SU-DHL-6 (cell line): ENCODE results near the gene CASKIN2.
A peak's percentile ranks its signal among the peaks of the same experiment; 100 is the strongest.

Experiments used
- H2AFZ ChIP-seq: fragments of 200-600 bp; sonication (generic); 2 replicates; pipeline ENCODE4 v1.6.1; 2014; ENCODE audit warnings: low read depth, mild to moderate bottlenecking, moderate library complexity, mixed read lengths, antibody characterized with exemption, low read length; ENCODE audit not compliant: severe bottlenecking
- H3F3A ChIP-seq: fragments of 200-600 bp; shearing (Covaris generic); 2 replicates; pipeline ENCODE4 v1.6.0; 2016; ENCODE audit warnings: antibody characterized with exemption, mild to moderate bottlenecking; ENCODE audit not compliant: insufficient read depth
- H3K27ac ChIP-seq: fragments of 200-600 bp; sonication (generic); 2 replicates; pipeline ENCODE4 v1.5.1; 2016; ENCODE audit warnings: low read depth, mild to moderate bottlenecking, low read length, moderate library complexity, mixed read lengths
- H3K27me3 ChIP-seq: fragments of 200-600 bp; sonication (generic), shearing (Covaris generic); 2 replicates; pipeline ENCODE4 v1.6.0; 2014; ENCODE audit warnings: mild to moderate bottlenecking, low read length
- H3K36me3 ChIP-seq: fragments of 200-600 bp; sonication (generic); 2 replicates; pipeline ENCODE4 v1.6.1; 2014; ENCODE audit warnings: mild to moderate bottlenecking, low read length, mixed read lengths
- H3K4me2 ChIP-seq: fragments of 300-600, 200-600 bp; shearing (Covaris generic), sonication (generic); 2 replicates; pipeline ENCODE4 v1.6.0; 2014; ENCODE audit warnings: low read length, low read depth, mild to moderate bottlenecking; ENCODE audit not compliant: poor library complexity, severe bottlenecking
- H3K4me3 ChIP-seq: fragments of 200-600 bp; sonication (generic); 2 replicates; pipeline ENCODE4 v1.5.1; 2014; ENCODE audit warnings: antibody characterized with exemption, low read length, mild to moderate bottlenecking, mixed read lengths; ENCODE audit not compliant: insufficient read depth, poor library complexity, severe bottlenecking
- H3K79me2 ChIP-seq: fragments of 200-600 bp; sonication (generic); 2 replicates; pipeline ENCODE4 v1.6.1; 2014; ENCODE audit warnings: mild to moderate bottlenecking, low read length, moderate library complexity; ENCODE audit not compliant: insufficient read depth
- H3K9ac ChIP-seq: fragments of 200-600 bp; sonication (generic); 2 replicates; pipeline ENCODE4 v1.7.0; 2014; ENCODE audit warnings: mild to moderate bottlenecking, low read length
- H3K9me2 ChIP-seq: fragments of 200-600 bp; sonication (generic); replicated peaks from 2 replicates; pipeline ENCODE4 v1.6.1; 2014; ENCODE audit warnings: low read length; ENCODE audit not compliant: insufficient read depth
- H3K9me3 ChIP-seq: fragments of 200-600 bp; sonication (generic); 2 replicates; pipeline ENCODE4 v1.6.1; 2014; ENCODE audit warnings: low read length, mixed read lengths; ENCODE audit not compliant: insufficient read depth
- H4K20me1 ChIP-seq: fragments of 200-600 bp; sonication (generic); 2 replicates; pipeline ENCODE4 v1.6.1; 2014; ENCODE audit warnings: low read depth, mild to moderate bottlenecking, antibody characterized with exemption, low read length, moderate library complexity, mixed read lengths
- EZH2phosphoT487 ChIP-seq: fragments of 200-600 bp; sonication (generic), shearing (Covaris generic); conservative IDR thresholded peaks from 2 replicates; pipeline ENCODE4 v1.6.1; 2018; ENCODE audit warnings: mild to moderate bottlenecking, antibody characterized with exemption, low read length, moderate library complexity, mixed read lengths
- TF ChIP-seq, protein P1 (sequence below): fragments of 200-600 bp; sonication (generic); IDR thresholded peaks from one replicate; pipeline ENCODE4 v1.5.1; 2017; ENCODE audit warnings: antibody characterized with exemption, mild to moderate bottlenecking, low read length, moderate library complexity; ENCODE audit not compliant: insufficient read depth, poor library complexity, severe bottlenecking

CASKIN2 gene

DNA sequence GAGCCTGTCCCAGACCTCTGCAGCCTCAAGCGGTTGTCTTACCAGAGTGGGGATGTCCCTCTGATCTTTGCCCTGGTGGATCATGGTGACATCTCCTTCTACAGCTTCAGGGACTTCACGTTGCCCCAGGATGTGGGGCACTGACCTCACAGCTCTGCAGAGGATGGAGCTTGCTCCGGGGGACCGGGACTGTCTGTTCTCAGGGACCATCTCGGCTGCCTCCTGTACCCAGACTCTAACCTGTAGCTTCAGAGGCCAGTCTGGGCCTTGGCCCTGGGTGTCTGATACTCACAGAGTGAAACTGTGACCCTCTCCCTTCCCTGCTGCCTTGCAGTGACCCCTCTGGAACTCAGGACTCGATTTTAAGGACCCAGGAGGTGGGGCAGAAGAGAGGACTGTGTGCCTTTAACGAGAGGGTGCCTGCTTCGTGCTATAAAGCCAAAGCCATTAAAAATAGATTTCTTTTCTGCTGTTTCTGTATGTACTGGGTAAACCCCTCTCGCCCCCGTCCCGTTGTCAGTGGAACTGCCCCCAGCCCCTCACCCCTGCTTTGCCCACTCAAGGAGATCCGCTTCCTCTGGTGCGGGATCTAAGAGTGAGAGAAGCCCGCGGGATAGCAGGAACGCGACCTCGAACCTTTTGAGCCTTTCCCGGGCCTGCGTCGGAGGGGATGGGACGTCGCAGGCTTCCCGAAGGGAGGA, 9.1 kb upstream of the CASKIN2 start:
- peak overlapping the region; percentile 62 for H3K9ac ChIP-seq
- TF ChIP-seq, protein P1, sequence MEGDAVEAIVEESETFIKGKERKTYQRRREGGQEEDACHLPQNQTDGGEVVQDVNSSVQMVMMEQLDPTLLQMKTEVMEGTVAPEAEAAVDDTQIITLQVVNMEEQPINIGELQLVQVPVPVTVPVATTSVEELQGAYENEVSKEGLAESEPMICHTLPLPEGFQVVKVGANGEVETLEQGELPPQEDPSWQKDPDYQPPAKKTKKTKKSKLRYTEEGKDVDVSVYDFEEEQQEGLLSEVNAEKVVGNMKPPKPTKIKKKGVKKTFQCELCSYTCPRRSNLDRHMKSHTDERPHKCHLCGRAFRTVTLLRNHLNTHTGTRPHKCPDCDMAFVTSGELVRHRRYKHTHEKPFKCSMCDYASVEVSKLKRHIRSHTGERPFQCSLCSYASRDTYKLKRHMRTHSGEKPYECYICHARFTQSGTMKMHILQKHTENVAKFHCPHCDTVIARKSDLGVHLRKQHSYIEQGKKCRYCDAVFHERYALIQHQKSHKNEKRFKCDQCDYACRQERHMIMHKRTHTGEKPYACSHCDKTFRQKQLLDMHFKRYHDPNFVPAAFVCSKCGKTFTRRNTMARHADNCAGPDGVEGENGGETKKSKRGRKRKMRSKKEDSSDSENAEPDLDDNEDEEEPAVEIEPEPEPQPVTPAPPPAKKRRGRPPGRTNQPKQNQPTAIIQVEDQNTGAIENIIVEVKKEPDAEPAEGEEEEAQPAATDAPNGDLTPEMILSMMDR: no peak
- no peak for TF ChIP-seq EZH2phosphoT487
- H3K9me3 ChIP-seq: no peaks in the 10 kb centered on the region
- no peak overlapping the region for H3K27ac ChIP-seq
- no peaks in the 10 kb centered on the region for H3K9me2 ChIP-seq
- no peaks in the 10 kb centered on the region for H4K20me1 ChIP-seq
- H2AFZ ChIP-seq: no peak overlapping the region
- peak overlapping the region; percentile 84 for H3K4me2 ChIP-seq
- peak overlapping the region; percentile 61 for H3K4me3 ChIP-seq
- H3K79me2 ChIP-seq: no peaks in the 10 kb centered on the region
- peaks cover 8% of the 10 kb centered on the region; the same call in 1 of the 2 replicates for H3F3A ChIP-seq
- no peaks in the 10 kb centered on the region for H3K36me3 ChIP-seq
- no peaks in the 10 kb centered on the region for H3K27me3 ChIP-seq

- Histone ChIP-seq H3K36me3 (no peaks in the 10 kb centered on the region), H3F3A (peaks cover 8% of the 10 kb centered on the region; the same call in 1 of the 2 replicates), H3K9ac (no peak overlapping the region), H3K4me3 (no peak overlapping the region), H3K27me3 (no peaks in the 10 kb centered on the region), H3K79me2 (no peaks in the 10 kb centered on the region), H3K9me3 (no peaks in the 10 kb centered on the region), H2AFZ (no peak overlapping the region), H3K4me2 (no peak overlapping the region), H3K9me2 (no peaks in the 10 kb centered on the region), H4K20me1 (no peaks in the 10 kb centered on the region), H3K27ac (no peak overlapping the region)
- TF ChIP-seq, protein P1: no peak
- TF ChIP-seq EZH2phosphoT487: no peak
Measured at GRCh38 chr17:75523647-75524046, 8.3 kb upstream of the CASKIN2 start.

GRCh38 chr17:75521951-75522727, 6.8 kb upstream of the CASKIN2 start:
- Histone ChIP-seq H3K36me3 (no peaks in the 10 kb centered on the region), H4K20me1 (no peaks in the 10 kb centered on the region), H3K4me2 (no peak overlapping the region), H3K27ac (no peak overlapping the region), H3K9me3 (no peaks in the 10 kb centered on the region), H2AFZ (no peak overlapping the region), H3K79me2 (no peaks in the 10 kb centered on the region; the same call in 1 of the 2 replicates), H3K9ac (no peak overlapping the region), H3K4me3 (no peak overlapping the region), H3K9me2 (no peaks in the 10 kb centered on the region), H3F3A (peaks cover 16% of the 10 kb centered on the region; the same call in 1 of the 2 replicates), H3K27me3 (no peaks in the 10 kb centered on the region)
- TF ChIP-seq, protein P1: no peak
- TF ChIP-seq EZH2phosphoT487: no peak
